GM19438 (cell line): ENCODE measurements around the gene MAPK4.

Experiments
- ATAC-seq: cut with Tn5 transposase; IDR thresholded peaks from one replicate; pipeline ENCODE4 v1.9.1; 2021; ENCODE audit warnings: low read depth; ENCODE audit not compliant: unreplicated experiment

Gene MAPK4

DNA sequence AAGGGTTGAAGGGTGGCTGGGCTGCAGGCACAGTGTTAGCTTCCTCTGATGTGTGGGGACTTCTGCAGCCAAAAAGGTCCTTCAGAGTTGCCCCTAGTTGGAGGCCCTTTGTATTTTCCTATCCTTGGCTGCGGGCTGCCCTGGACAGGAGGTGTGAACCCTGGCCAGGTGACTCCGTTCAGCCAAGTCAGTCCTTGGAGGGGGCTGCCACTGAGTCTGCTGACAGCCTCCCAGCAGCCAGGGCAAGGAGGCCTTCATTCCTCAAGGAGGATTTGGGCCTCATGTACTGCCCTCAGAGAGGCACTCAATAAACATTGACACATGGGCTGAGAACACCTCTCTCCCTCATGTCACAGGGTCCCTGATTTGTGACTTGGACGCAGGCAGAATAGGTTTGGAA lies 62.4 kb downstream of the MAPK4 start:
- ATAC-seq: no peak

DNA sequence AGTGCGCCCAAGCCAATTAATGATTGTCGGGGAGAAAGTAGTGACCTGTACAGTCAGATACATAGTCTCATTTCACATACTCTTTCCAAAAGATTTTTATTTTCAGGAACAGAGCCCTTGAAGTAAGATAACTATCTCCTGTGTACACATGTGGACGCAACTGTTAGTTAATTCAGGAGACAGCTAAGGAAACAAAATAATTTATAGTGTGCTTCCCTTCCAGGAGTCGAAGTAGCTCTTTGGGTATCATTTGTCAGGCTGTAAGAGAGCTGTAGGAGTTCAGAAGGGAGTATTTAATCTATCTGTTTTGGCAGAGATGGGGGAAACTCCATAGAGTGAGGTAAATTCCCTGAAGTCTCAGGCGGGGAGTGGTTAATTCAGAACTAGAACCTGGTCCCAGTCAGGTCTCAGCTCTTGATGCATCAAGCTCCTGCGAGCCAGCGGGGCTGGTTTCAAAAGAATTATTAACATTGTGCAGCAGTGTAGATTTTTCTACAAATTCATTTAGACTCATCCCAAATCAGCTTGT lies 63.0 kb downstream of the MAPK4 start:
- no peak for ATAC-seq

- no peak for ATAC-seq
Measured at GRCh38 chr18:50623694-50624352, 63.9 kb downstream of the MAPK4 start.

DNA sequence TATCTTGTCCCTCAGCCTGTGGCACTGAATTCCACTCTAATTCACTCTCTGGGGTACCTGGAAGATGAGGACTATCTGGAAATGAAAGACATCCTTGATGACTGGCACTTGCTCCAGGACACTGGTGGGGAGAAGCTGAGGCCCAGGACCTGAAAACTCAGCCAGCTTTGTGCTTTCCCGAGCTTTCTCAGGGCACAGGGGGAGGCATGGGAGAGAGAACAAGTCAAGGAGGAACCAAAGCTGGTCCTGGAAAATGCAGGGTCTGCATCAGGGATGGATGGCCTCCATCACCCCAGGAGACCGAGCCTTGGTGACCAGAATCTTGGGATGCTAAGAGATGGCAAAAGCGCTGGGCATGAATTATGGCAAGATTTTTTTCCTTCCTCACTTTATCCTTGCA lies 65.1 kb downstream of the MAPK4 start:
- ATAC-seq: no peak

DNA sequence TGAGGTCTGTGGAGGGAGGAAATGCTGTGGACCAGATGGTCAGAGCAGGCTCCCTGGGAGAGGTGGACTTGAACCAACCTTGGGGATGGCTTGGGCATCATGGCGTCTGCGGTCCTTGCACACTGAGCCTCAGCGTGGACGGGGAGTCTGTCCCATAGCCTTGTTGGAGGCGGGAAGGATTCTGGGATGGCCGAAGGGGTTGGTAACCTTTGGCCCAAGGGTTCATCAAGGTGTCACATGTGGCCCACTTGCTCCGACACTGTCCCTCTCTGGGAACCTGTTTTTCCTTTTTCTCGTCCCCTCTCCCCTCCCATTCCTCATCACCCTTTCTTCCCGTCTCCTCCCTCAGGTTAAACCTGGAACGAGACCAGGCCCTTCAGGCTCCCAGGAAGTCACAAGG lies 66.4 kb downstream of the MAPK4 start:
- ATAC-seq: no peak

DNA sequence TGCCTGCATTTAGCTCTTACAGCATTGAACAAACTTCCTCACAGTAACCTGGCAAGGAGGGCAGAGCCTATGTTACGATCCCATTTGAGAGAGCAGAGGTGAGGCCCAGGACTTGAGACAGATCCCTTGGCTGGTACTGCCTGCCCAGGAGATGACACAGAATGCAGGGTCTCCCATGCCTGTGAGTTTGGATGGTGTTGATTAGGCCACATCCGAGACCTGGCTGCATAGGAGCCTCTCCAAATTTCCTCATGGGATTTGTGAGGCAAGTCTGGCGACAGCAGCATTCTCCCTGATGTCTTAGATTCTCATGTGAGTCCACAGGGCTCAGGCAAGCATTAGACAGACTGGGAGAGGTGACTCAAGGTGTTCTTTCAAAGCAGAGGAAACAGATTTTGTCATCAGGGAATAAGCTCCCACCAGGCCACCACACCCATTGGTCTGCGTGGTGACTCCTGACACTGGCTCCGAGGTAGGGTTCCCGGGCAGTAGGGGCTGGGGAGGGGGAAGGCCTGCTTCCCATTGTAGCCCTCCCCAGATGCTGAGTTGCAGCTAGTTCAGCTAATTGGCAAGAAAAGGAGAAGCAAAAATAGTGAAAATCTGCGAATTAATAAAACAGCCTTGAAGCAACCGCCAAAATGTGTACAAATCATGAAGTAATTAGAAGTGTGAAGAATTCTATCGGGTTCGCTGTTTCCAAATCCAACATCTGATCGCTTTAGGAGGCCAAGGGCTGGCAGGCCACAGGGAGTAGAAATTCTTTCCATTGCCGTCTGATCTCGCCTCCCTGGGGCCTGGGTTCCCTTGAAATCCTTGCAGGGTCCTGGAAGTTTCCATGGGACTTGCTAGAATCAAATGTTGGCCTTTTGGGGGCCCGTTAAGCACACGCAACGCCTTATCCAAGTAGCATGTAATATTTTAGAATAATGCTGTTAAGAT lies 68.0 kb downstream of the MAPK4 start:
- no peak for ATAC-seq

- no peak for ATAC-seq
Measured at GRCh38 chr18:50628533-50628905, 68.6 kb downstream of the MAPK4 start.

DNA sequence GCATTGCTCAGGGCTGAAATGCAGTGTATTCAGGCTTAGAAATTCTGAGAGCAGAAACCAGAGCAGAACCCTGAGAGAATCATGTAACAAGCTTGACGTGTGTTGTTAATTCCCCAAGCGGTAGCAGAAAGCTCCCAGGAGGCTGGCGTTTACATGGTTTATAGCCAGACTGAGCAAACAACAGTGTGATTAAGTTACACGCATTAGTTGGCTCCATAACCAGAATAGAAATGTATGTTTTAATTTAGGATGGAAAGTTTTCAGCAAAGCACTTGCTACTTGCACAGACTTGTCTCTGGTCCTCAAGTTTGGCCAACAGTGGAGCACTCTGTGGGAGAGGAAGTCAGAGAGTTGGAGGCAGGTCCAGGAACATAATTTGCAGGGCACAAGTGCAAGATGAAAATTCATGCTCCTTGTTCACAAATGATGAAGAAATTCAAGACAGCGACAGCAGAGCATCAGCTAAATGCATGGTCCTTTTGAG lies 69.3 kb downstream of the MAPK4 start:
- no peak for ATAC-seq

- no peak for ATAC-seq
Measured at GRCh38 chr18:50630895-50631294, 71.0 kb downstream of the MAPK4 start.

DNA sequence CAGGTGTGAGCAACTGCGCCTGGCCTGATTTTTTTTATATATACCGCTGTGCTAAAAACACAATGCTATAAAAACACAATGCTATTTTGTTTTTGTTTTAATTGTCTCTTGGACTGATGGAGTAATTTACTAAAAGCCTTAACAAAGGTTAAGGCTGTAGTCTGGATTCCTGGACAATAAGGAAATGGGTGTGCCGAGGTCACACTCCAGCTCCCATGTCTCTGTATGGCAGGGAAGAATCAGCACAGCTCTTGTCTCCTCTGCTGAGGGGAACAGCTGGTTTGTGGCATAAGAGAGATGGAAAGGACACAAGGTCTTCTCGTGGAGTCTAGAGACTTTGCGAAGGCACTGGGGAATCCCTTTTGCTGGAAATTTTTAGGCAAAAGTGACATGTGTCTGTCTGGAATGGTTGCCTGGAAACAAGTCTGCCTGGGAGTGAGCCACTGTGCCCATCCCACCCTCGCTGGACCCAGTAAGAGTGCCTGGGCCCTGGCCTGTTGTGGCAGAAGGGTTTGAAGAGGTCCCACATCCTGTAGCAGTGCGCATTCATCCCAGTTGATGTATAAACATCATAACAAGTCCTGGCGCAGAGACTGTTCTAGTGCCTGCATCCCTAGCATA lies 73.1 kb downstream of the MAPK4 start:
- ATAC-seq: no peak

DNA sequence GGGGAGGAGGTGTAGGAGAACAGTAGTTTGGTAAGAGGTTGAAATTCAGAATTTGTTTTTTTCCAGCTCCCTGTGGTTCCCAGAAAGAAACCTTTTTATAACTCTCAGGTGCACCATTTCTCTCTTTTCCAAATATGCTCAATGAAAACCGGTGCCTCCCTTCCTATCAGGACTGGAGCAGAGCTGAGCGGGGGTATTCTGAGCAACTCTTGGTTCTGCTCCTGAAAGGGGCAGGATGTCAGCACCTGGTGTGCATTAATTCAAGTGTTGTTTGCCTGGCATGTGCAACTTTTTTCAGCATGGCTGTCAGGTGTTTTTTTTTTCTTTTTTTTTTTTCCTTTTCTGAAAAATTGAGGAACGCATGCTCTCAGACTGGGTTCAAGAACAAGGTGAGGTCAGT lies 74.1 kb downstream of the MAPK4 start:
- ATAC-seq: no peak

- no peak for ATAC-seq
Measured at GRCh38 chr18:50636366-50637057, 76.6 kb downstream of the MAPK4 start.

DNA sequence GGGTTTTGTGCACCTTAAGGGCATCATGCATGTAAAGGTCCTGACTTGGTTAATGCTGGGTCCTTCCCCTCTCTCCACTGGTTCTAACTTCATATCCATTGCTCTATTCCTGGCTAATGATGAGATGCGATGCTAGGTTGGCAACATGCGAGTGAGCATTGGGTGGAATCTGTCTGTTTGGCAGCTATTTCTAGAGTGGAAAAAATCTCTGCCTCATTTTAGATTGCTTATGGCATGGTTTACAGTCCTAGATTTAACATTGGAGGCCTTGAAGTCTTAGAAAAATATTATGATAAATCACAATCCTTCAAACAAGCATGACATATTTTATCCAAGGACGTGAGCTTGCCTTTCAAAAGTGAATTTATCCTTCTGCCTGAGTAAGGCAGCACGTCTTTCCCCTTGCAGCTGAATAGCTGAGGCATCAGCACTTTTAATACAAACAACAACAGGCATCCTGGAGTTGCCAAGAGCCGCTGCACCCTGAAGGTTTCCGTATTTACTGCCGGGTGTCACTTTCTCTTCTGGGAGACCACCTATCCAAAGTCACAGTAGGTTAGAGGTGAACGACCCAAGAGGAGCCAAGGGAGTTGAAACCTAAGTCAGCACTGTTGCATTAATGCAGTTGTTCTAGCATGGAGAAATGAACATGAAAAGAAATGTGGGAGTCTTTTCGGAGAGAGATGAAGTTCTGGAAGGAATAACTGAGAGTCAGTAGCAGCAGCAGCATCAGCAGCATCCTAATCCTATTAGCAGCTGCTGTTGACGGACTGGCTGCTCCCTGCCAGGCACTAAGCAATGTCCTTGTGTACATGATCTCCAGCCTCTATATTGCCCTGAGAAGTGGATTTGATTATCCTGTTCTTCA lies 78.4 kb downstream of the MAPK4 start:
- no peak for ATAC-seq

- no peak for ATAC-seq
Measured at GRCh38 chr18:50638884-50639420, 79.1 kb downstream of the MAPK4 start.

DNA sequence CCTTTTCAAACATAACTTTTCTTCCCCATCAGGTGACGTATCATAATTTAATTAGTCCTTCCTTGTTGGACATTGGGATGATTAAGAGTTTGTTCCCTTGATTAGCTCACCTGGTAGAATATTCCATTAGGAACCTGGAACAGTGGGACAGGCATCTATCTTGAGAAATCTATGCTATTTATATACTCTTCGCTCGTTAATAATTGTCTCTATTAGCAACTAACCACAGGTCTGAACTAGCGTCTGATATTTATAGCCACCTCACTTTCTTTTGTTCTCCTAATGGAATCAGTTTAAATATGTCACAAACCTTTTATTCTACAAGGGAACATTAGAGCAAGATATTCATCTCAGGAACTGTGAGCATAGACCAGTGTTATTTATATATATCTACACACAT lies 79.8 kb downstream of the MAPK4 start:
- ATAC-seq: no peak

- ATAC-seq: no peak
Measured at GRCh38 chr18:50642439-50642838, 82.6 kb downstream of the MAPK4 start.

DNA sequence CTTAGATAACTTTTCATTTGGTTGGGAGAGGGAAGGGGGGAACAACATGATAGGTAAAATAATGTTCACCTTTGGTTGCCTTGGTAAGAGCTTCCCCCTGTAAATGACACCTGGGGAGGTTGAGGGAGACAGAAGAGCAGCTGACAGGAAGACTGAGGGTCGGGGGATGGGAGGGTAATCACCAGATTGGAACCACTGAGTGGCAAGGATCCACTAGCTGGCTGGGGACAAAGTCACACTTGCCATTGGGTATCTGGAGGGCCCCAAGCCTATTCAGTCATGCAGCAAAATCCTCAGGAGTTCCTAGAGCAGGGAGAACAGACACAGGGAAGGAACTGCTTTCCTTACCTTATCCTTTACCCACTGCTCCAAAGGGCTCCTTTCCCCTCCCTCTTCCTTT lies 84.3 kb downstream of the MAPK4 start:
- ATAC-seq: no peak

- no peak for ATAC-seq
Measured at GRCh38 chr18:50644807-50645206, 84.9 kb downstream of the MAPK4 start.

GRCh38 chr18:50647237-50647636 lies 87.3 kb downstream of the MAPK4 start:
- no peak for ATAC-seq
